ENCODE data around the gene ZNF217.
"Not testable (repeated sequence)": the region's sequence is repeated elsewhere in the genome, so short reads cannot be mapped to it uniquely, and the experiment has no call there.

- TF ChIP-seq CTCF (IDR thresholded peaks at IDR 0.05; ENCODE audit: insufficient read depth, low read length, poor library complexity, severe bottlenecking); EZH2phosphoT487 (conservative IDR thresholded peaks at IDR 0.05; ENCODE audit: low read length): not testable (repeated sequence)
Measured at GRCh38 chr20:53566623-53567022, 27.0 kb downstream of the ZNF217 start.
